SK-N-MC (cell line): ENCODE results near the gene KCNH5.

ENCODE experiments used
- DNase-seq: peaks from one replicate; pipeline ENCODE4 v3.0.0-alpha.2; 2011; ENCODE audit warnings: low read depth, low spot score
- H3K27ac ChIP-seq: fragments of 200-600 bp; sonication (generic); 2 replicates; pipeline ENCODE4 v1.5.1; 2016; ENCODE audit warnings: mixed run types
- H3K36me3 ChIP-seq: fragments of 200-600 bp; sonication (generic); 2 replicates; pipeline ENCODE4 v1.6.1; 2017; ENCODE audit warnings: antibody characterized with exemption, low read length, mixed read lengths; ENCODE audit not compliant: insufficient read depth
- H3K4me3 ChIP-seq: fragments of 200-600 bp; sonication (generic); 2 replicates; pipeline ENCODE4 v1.5.1; 2016
- H3K9ac ChIP-seq: fragments of 200-600 bp; sonication (generic); 2 replicates; pipeline ENCODE4 v1.8.0; 2017; ENCODE audit warnings: mixed run types, mixed read lengths; ENCODE audit not compliant: insufficient read length
- H3K9me3 ChIP-seq: fragments of 200-600 bp; sonication (generic); 2 replicates; pipeline ENCODE4 v1.6.1; 2017; ENCODE audit warnings: low read depth, mild to moderate bottlenecking, antibody characterized with exemption, low read length, moderate library complexity, mixed read lengths
- EZH2 ChIP-seq: fragments of 200-600 bp; sonication (generic); IDR thresholded peaks from one replicate; pipeline ENCODE4 v1.6.1; 2017; ENCODE audit warnings: antibody characterized with exemption
- FOXP2 ChIP-seq: optimal IDR thresholded peaks from 2 replicates; pipeline ENCODE3; 2011; ENCODE audit warnings: mild to moderate bottlenecking, moderate library complexity; ENCODE audit not compliant: insufficient read depth; ENCODE audit errors: extremely low read length, control extremely low read depth
- POLR2AphosphoS5 ChIP-seq: IDR thresholded peaks from 2 replicates; pipeline ENCODE4 v1.6.1; 2012; ENCODE audit warnings: mild to moderate bottlenecking, low read depth, low read length, borderline replicate concordance

Gene KCNH5

GRCh38 chr14:63050694-63051093 is 5.4 kb upstream of the KCNH5 start:
- no peak overlapping the region for H3K27ac ChIP-seq
- no peak overlapping the region for H3K9ac ChIP-seq
- no peak for DNase-seq
- no peak overlapping the region for H3K4me3 ChIP-seq
- TF ChIP-seq EZH2 (no peak), FOXP2 (no peak), POLR2AphosphoS5 (no peak)
- H3K36me3 ChIP-seq, result no peaks in the 10 kb centered on the region
- no peaks in the 10 kb centered on the region for H3K9me3 ChIP-seq

- H3K27ac ChIP-seq, result no peak overlapping the region
- no peak for DNase-seq
- TF ChIP-seq EZH2 (peak; percentile 55), POLR2AphosphoS5 (no peak), FOXP2 (no peak)
- peak overlapping the region; percentile 76 for H3K4me3 ChIP-seq
- no peaks in the 10 kb centered on the region for H3K9me3 ChIP-seq
- no peak overlapping the region for H3K9ac ChIP-seq
- no peaks in the 10 kb centered on the region for H3K36me3 ChIP-seq
Measured at GRCh38 chr14:63046339-63047268, 1.3 kb upstream of the KCNH5 start.

GRCh38 chr14:63045612-63046320 is 508 bp upstream of the KCNH5 start:
- Histone ChIP-seq H3K4me3 (peak overlapping the region; percentile 76), H3K9ac (no peak overlapping the region)
- TF ChIP-seq POLR2AphosphoS5 (no peak), FOXP2 (no peak), EZH2 (no peak)

DNA sequence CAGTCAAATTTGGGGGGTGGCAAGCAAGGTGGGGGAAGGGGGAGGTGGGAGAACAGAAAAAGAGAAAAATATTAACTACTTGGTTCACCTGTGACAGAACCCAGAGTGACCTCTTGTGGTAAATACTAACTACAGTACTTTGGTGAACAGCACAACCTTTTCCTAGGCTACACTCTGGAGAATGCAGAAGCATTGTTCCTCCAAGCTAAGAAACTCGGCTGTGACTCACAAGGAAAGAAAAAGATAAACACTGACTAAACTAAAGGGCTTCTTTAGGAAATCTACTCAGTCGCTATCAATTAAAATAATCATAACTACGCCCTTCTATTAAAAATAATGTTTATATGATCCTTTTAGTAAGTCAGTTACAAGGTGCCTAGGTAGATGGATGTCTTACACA is 5.4 kb downstream of the KCNH5 start:
- H3K4me3 ChIP-seq, result no peak overlapping the region
- H3K36me3 ChIP-seq, result no peaks in the 10 kb centered on the region
- no peak for TF ChIP-seq POLR2AphosphoS5
- TF ChIP-seq EZH2, result no peak
- TF ChIP-seq FOXP2, result no peak
- H3K9ac ChIP-seq, result no peak overlapping the region
- DNase-seq, result peak; percentile 26
- H3K9me3 ChIP-seq, result no peaks in the 10 kb centered on the region
- H3K27ac ChIP-seq, result no peak overlapping the region

More at GRCh38 chr14:63045612-63046320, 508 bp upstream of the KCNH5 start:
- Histone ChIP-seq H3K27ac (no peak overlapping the region), H3K9me3 (no peaks in the 10 kb centered on the region), H3K36me3 (no peaks in the 10 kb centered on the region)
- DNase-seq, result no peak

- H3K36me3 ChIP-seq, result no peaks in the 10 kb centered on the region
- H3K9me3 ChIP-seq, result no peaks in the 10 kb centered on the region
- H3K27ac ChIP-seq, result no peak overlapping the region
- H3K9ac ChIP-seq, result no peak overlapping the region
- no peak for DNase-seq
- no peak for TF ChIP-seq POLR2AphosphoS5
- no peak for TF ChIP-seq EZH2
- TF ChIP-seq FOXP2, result no peak
- H3K4me3 ChIP-seq, result no peak overlapping the region
Measured at GRCh38 chr14:63032641-63033040, 12.6 kb downstream of the KCNH5 start.

DNA sequence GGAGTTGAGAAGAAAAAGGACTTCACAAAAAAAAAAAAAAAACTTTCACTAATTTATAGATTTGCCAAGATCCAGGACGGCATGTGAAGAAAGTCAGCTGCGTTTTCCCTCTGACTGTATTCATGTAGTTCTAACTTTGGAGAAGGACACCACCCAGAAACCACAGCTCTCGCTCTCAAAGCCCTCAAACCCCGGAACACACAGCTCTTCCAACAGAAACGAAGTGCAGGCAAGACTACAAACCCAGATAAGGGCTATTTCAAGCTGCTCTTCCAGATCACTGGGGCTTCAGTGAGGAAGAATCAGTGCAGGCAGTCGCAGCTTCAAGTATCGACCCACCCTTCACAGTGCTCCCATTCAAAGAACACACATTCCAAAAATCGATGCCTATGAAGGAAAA is 13.2 kb downstream of the KCNH5 start:
- TF ChIP-seq POLR2AphosphoS5 (no peak), EZH2 (no peak), FOXP2 (no peak)
- H3K9me3 ChIP-seq, result no peaks in the 10 kb centered on the region
- no peak overlapping the region for H3K9ac ChIP-seq
- no peak for DNase-seq
- H3K36me3 ChIP-seq, result no peaks in the 10 kb centered on the region
- H3K4me3 ChIP-seq, result no peak overlapping the region
- no peak overlapping the region for H3K27ac ChIP-seq

DNA sequence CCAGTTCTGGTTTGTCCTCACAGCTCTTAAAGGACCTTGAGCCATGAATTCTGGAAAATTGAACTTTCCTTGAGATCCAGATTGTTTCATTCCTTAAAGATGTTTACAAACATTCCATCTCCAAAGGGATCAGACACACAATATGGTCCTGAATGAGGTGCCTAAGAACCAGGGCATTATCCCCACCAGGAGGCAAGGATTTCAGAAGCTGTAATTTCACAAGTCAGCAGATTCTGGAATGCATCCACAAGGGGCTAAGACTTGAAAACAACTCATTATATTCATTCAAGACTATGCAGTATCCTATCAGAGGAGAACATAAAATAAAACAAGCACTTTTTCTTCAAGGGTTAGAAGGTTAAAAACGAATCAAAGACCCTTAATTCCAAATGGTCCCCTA is 15.1 kb downstream of the KCNH5 start:
- Histone ChIP-seq H3K4me3 (no peak overlapping the region), H3K9ac (no peak overlapping the region), H3K9me3 (no peaks in the 10 kb centered on the region), H3K27ac (no peak overlapping the region), H3K36me3 (no peaks in the 10 kb centered on the region)
- no peak for DNase-seq
- TF ChIP-seq FOXP2 (no peak), POLR2AphosphoS5 (no peak), EZH2 (no peak)

GRCh38 chr14:63027719-63028118 is 17.5 kb downstream of the KCNH5 start:
- Histone ChIP-seq H3K9me3 (no peaks in the 10 kb centered on the region), H3K36me3 (no peaks in the 10 kb centered on the region), H3K4me3 (no peak overlapping the region), H3K27ac (no peak overlapping the region), H3K9ac (no peak overlapping the region)
- no peak for DNase-seq
- TF ChIP-seq POLR2AphosphoS5, result no peak
